GM12878 (cell line): ENCODE results near the gene MLLT3. TPM values are rescaled to one million over a fixed set of nuclear protein-coding genes. Genes with fewer than 3 reads are reported as not detected.

ENCODE experiments used
- ATAC-seq: fragments of 200-7000 bp; cut with Tn5 transposase; 3 replicates; pipeline ENCODE4 v1.9.1; 2020; ENCODE audit warnings: mild to moderate bottlenecking, moderate library complexity
- BruUV-seq: library from RNA; stranded (reverse); fragments of 400-500 nt; replicated peaks from 2 replicates; lab custom pipeline; 2021; lab: Mats Ljungman, UMichigan
- CTCF ChIA-PET: fragments of 300-600 bp; sonication (Branson Sonifier 250); formaldehyde crosslinking; extraction: SDS; loops from one replicate; lab custom pipeline; 2021; ENCODE audit warnings: inconsistent platforms; lab: Yijun Ruan, JAX
- POLR2A ChIA-PET: fragments of 350-600 bp; formaldehyde crosslinking; extraction: SDS; loops from one replicate; lab custom pipeline; 2021; ENCODE audit warnings: inconsistent platforms; lab: Charles Lee
- RAD21 ChIA-PET: fragments of 300-600 bp; sonication (Branson Sonifier 250); formaldehyde crosslinking; loops from one replicate; lab custom pipeline; 2023; ENCODE audit warnings: antibody characterized with exemption; ENCODE audit not compliant: unreplicated experiment; lab: Charles Lee
- SMC1A ChIA-PET: fragments of 300-600 bp; sonication (Branson Sonifier 250); formaldehyde crosslinking; loops from one replicate; lab custom pipeline; 2023; ENCODE audit not compliant: unreplicated experiment, uncharacterized antibody; lab: Charles Lee
- DNase-seq: peaks from one replicate; pipeline ENCODE4 v3.0.0-alpha.2; 2011; ENCODE audit warnings: low read depth, low spot score
- FAIRE-seq: peaks from 3 replicates; lab custom pipeline; 2011; peaks lifted over from hg19 to GRCh38; lab: Jason Lieb, UNC
- H2AFZ ChIP-seq: 2 replicates; pipeline ENCODE4 v1.6.0; 2011; ENCODE audit warnings: low read depth, low read length, control low read depth; ENCODE audit not compliant: control insufficient read depth
- H3K27ac ChIP-seq: 2 replicates; pipeline ENCODE4 v1.5.1; 2011; ENCODE audit warnings: control low read depth; ENCODE audit not compliant: control insufficient read depth, insufficient read depth
- H3K27me3 ChIP-seq, 2 experiments: replicated peaks in 1 of 2; 2 replicates each; pipeline versions ENCODE4 v1.6.0 to v1.6.1; 2011; ENCODE audit warnings: low read length in 1 of 2; ENCODE audit not compliant: control insufficient read depth in 2 of 2, insufficient read depth in 2 of 2
- H3K36me3 ChIP-seq, 2 experiments: 2 replicates each; pipeline ENCODE4 v1.5.1; 2011; ENCODE audit warnings: low read length in 1 of 2; ENCODE audit not compliant: control insufficient read depth in 2 of 2, insufficient read depth in 2 of 2
- H3K4me1 ChIP-seq: 2 replicates; pipeline ENCODE4 v1.6.1; 2011; ENCODE audit warnings: mild to moderate bottlenecking, low read length, moderate library complexity, mixed read lengths; ENCODE audit not compliant: control insufficient read depth, insufficient read depth
- H3K4me2 ChIP-seq: 2 replicates; pipeline ENCODE4 v1.6.0; 2011; ENCODE audit warnings: control low read depth; ENCODE audit not compliant: control insufficient read depth, insufficient read depth
- H3K4me3 ChIP-seq: fragments of 200-600 bp; sonication (generic); 2 replicates; pipeline ENCODE4 v1.5.1; 2016
- H3K79me2 ChIP-seq: 2 replicates; pipeline ENCODE4 v1.6.0; 2011; ENCODE audit warnings: low read length; ENCODE audit not compliant: control insufficient read depth, insufficient read depth
- H3K9ac ChIP-seq: 2 replicates; pipeline ENCODE4 v1.8.0; 2011; ENCODE audit warnings: low read length, control low read depth, mixed read lengths; ENCODE audit not compliant: control insufficient read depth, insufficient read depth
- H3K9me3 ChIP-seq: replicated peaks from 3 replicates; pipeline ENCODE4 v1.5.1; 2011; ENCODE audit warnings: mild to moderate bottlenecking, low read length; ENCODE audit not compliant: control insufficient read depth, insufficient read depth
- H4K20me1 ChIP-seq: 2 replicates; pipeline ENCODE4 v1.6.0; 2011; ENCODE audit not compliant: control insufficient read depth, insufficient read depth
- ATF2 ChIP-seq: IDR thresholded peaks from 2 replicates; pipeline ENCODE4 v1.6.1; 2012; ENCODE audit warnings: low read length, inconsistent platforms
- BHLHE40 ChIP-seq, 2 experiments: fragments of 450-650 bp in 1 of 2; IDR thresholded peaks; 2 replicates each; pipeline ENCODE4 v1.6.1; 2011 to 2017; ENCODE audit warnings: low read depth in 2 of 2, borderline replicate concordance in 1 of 2, improper control_type of control experiment in 1 of 2, low read length in 1 of 2, mild to moderate bottlenecking in 1 of 2
- BMI1 ChIP-seq: fragments of 450-650 bp; IDR thresholded peaks from 2 replicates; pipeline ENCODE4 v1.6.1; 2016; ENCODE audit warnings: mild to moderate bottlenecking, moderate library complexity, borderline replicate concordance
- GABPA ChIP-seq: IDR thresholded peaks from 2 replicates; pipeline ENCODE4 v1.6.1; 2014; ENCODE audit warnings: antibody characterized with exemption, low read depth, mild to moderate bottlenecking, inconsistent platforms
- NBN ChIP-seq: fragments of 450-650 bp; IDR thresholded peaks from 2 replicates; pipeline ENCODE4 v1.6.1; 2016
- RCOR1 ChIP-seq: conservative IDR thresholded peaks from 2 replicates; pipeline ENCODE4 v1.6.1; 2012; ENCODE audit warnings: low read depth, low read length, improper control_type of control experiment
- RFX5 ChIP-seq: IDR thresholded peaks from 2 replicates; pipeline ENCODE4 v1.6.1; 2011; ENCODE audit warnings: low read depth, low read length, improper control_type of control experiment
- TBL1XR1 ChIP-seq: IDR thresholded peaks from 2 replicates; pipeline ENCODE4 v1.6.1; 2012; ENCODE audit warnings: low read depth, low read length, improper control_type of control experiment
- ZBTB40 ChIP-seq: fragments of 450-650 bp; IDR thresholded peaks from 2 replicates; pipeline ENCODE4 v1.6.1; 2016; ENCODE audit warnings: mild to moderate bottlenecking, moderate library complexity, borderline replicate concordance
- ZZZ3 ChIP-seq: IDR thresholded peaks from 2 replicates; pipeline ENCODE4 v1.6.1; 2011; ENCODE audit warnings: low read depth; ENCODE audit not compliant: control insufficient read depth, insufficient read length
- WGBS: methylation state at CpG from one replicate; pipeline ENCODE4 v1.1.6; 2016; ENCODE audit warnings: low lambda C conversion rate; ENCODE audit not compliant: insufficient replicate concordance, insufficient coverage; ENCODE audit errors: missing lambda C conversion rate; 5-methylcytosine and 5-hydroxymethylcytosine counted together
- in situ Hi-C: fragments of 300-500 bp; cut with MboI; formaldehyde crosslinking; loops from 9 replicates; pipeline ENCODE4 v1.14.3; 2018; ENCODE audit warnings: mixed read lengths
- intact Hi-C: fragments of 100-400 bp; cut with micrococcal nuclease; formaldehyde crosslinking; loops from one replicate; pipeline ENCODE4 v1.14.2; 2022; ENCODE audit not compliant: unreplicated experiment
- polyA plus RNA-seq, 11 experiments: library from polyadenylated mRNA; depleted of rRNA in 4 of 11; unstranded in 6 of 11; stranded (reverse) in 5 of 11; fragments of >200 nt; fragmentation: Nextera tagmentation in 4 of 11; fragmentation: Illumina TruSeq in 1 of 11; extraction: Ambion mirVana in 4 of 11; extraction: Trizol in 1 of 11; gene quantifications; 1 replicate in 1 of 11; 2 replicates in 10 of 11; pipeline versions ENCODE4 v1.2.1 to v1.2.3, GENCODE V29; 2011 to 2016; ENCODE audit warnings: inconsistent platforms in 2 of 11, missing spikeins in 2 of 11, low read depth in 1 of 11
- total RNA-seq, 4 experiments: library from RNA; depleted of rRNA in 3 of 4; stranded (reverse); fragments of >200 nt in 3 of 4; fragmentation: Illumina TruSeq in 1 of 4; extraction: Trizol in 1 of 4; gene quantifications; 2 replicates each; pipeline versions ENCODE4 v1.2.1 to v1.2.3, GENCODE V29; 2013 to 2021
- TF ChIP-seq, protein P1 (sequence below): fragments of 450-650 bp; formaldehyde crosslinking; IDR thresholded peaks from 2 replicates; pipeline ENCODE4 v1.4.0; 2022; ENCODE audit warnings: mild to moderate bottlenecking, moderate library complexity
- TF ChIP-seq, protein P2 (sequence below): IDR thresholded peaks from 2 replicates; pipeline ENCODE4 v1.6.1; 2012; ENCODE audit warnings: low read depth, low read length, improper control_type of control experiment

MLLT3 gene
- total and polyA plus RNA-seq, 10 of the 15 experiments (the other 5 are each of a cell fraction or from before 2014, with no cell fraction given) = 17.7 to 72.3 (median 35.6) TPM

DNA sequence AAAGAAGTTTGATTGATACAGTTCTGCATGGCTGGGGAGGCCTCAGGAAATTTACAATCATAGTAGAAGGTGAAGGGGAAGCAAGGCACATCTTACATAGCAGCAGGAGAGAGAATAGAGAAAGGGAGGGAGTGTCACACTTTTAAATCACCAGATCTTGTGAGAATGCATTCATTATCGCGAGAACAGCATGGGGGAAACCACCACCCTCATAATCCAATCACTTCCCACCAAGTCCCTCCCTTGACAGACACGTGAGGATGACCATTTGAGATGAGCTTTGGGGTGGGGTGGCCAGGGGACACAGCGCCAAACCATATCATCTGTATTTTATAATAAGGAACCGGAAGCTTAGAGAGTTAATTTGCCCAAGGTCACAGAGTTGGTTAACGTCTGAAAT, 48.1 kb upstream of the MLLT3 start:
- H4K20me1 ChIP-seq = no peaks in the 10 kb centered on the region

More for the DNA sequence above, 48.1 kb upstream of the MLLT3 start:
- H3K9ac ChIP-seq = no peak overlapping the region
- intact Hi-C loops (no loop called here), in situ Hi-C loops (no loop called here)
- ChIA-PET CTCF (interaction anchor here (1.5 kb wide), 1 partner anchor 45 kb away, joined by 6 read pairs; no protein-coding TSS in a partner anchor), RAD21 (interaction anchor here (1.1 to 1.4 kb wide), 3 partner anchors 8 to 19 kb away, joined by 3 to 5 read pairs (median 4); partner anchors contain the start of gene FOCAD), POLR2A (no interaction called here), SMC1A (interaction anchor here (1.3 to 2.8 kb wide), 7 partner anchors 10 to 73 kb away, joined by 4 to 10 read pairs (median 6); partner anchors contain the start of gene FOCAD)
- H3K27ac ChIP-seq = no peak overlapping the region
- H3K9me3 ChIP-seq = peaks cover 2% of the 10 kb centered on the region; the same call in 1 of the 3 replicates
- ATAC-seq = no peak; the same call in 2 of the 3 replicates
- BruUV-seq = no TSS peak
- H3K4me1 ChIP-seq = no peaks in the 10 kb centered on the region
- DNase-seq = no peak
- no peak overlapping the region for H2AFZ ChIP-seq
- WGBS = 60% methylated on average over 6 of the region's 6 CpGs
- no peaks in the 10 kb centered on the region for H3K27me3 ChIP-seq
- TF ChIP-seq BMI1 (no peak), ZBTB40 (no peak), GABPA (no peak), RCOR1 (no peak), TBL1XR1 (no peak), BHLHE40 (IDR thresholded peaks at IDR 0.05; ENCODE audit: borderline replicate concordance in 1 of 2, low read depth in 2 of 2, low read length in 1 of 2) (no peak), ATF2 (no peak), NBN (no peak), ZZZ3 (no peak), RFX5 (no peak)
- TF ChIP-seq, protein P1, sequence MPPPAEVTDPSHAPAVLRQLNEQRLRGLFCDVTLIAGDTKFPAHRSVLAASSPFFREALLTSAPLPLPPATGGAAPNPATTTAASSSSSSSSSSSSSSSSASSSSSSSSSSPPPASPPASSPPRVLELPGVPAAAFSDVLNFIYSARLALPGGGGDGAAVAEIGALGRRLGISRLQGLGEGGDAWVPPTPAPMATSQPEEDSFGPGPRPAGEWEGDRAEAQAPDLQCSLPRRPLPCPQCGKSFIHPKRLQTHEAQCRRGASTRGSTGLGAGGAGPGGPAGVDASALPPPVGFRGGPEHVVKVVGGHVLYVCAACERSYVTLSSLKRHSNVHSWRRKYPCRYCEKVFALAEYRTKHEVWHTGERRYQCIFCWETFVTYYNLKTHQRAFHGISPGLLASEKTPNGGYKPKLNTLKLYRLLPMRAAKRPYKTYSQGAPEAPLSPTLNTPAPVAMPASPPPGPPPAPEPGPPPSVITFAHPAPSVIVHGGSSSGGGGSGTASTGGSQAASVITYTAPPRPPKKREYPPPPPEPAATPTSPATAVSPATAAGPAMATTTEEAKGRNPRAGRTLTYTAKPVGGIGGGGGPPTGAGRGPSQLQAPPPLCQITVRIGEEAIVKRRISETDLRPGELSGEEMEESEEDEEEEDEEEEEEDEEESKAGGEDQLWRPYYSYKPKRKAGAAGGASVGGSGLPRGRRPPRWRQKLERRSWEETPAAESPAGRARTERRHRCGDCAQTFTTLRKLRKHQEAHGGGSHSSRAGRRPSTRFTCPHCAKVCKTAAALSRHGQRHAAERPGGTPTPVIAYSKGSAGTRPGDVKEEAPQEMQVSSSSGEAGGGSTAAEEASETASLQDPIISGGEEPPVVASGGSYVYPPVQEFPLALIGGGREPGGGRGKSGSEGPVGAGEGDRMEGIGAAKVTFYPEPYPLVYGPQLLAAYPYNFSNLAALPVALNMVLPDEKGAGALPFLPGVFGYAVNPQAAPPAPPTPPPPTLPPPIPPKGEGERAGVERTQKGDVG (CRISPR knock-in tag) = no peak
- TF ChIP-seq, protein P2, sequence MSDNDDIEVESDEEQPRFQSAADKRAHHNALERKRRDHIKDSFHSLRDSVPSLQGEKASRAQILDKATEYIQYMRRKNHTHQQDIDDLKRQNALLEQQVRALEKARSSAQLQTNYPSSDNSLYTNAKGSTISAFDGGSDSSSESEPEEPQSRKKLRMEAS = no peak
- H3K36me3 ChIP-seq = peaks cover 0 to 2% of the 10 kb centered on the region in 2 experiments; a peak in 2 of 4 replicates
- H3K79me2 ChIP-seq = peaks cover 8% of the 10 kb centered on the region
- no peak for FAIRE-seq
- no peak overlapping the region for H3K4me2 ChIP-seq
- H3K4me3 ChIP-seq = no peak overlapping the region
